ENCODE measurements around the gene C10orf95.

Gene C10orf95

DNA sequence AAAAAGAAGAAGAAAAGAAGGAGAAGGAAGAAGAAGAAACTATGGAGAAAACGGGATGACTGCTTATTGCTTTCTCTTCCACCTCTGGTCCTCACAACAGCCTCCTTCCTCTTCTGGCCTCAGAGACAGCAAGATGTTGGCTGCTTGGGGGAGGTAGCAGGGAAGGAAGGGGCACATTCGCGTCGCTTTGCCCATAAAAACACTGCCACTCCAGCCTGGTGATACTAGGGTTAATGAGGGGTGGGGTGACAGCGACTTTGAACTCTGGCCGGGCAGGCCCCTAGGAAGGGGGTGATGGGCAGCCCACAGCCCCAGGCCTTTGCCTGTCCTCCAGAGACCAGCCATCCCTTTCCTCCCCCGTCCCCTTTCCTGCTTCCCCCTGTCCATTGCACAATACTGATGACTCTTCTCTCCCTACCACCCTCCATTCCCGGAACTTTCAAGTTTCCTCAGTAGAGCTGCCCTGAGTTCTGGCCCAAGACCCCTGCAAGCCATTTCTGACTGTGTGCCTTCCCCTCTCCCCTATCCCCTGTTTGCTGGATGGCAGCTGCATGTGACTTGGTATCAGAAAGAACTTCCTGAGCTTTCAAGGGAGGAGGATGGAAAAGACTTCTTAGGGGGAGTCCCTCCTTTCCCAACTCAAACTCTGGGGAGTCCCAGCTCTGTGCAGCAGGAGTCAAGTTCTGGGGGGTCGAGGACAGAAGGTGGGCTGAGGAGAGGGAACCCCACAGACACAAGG, 16.8 kb downstream of the C10orf95 start:
- DNase-seq (ENCODE audit: low read depth, low spot score): no peak

DNA sequence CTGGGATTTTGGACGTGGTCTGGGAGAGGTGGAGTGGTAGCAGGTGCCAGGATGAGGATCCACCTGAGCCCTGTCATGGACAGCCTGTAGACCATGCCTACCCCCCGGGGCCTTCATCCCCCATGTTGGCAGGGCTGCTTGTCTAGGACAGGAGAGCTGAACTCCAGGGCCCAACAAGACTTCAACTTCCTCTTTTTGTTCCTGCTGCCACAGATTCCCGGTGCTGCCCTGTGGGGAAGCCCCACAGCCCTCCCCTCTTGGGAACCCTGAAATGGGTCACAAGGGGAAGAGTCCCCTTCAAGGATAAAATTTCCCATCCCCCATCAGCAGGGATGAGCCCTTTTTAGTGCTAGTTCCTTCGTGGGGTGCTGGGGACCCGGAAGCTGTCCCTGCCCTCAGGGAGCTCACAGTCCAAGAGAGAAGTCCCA, 17.7 kb downstream of the C10orf95 start:
- no peak for DNase-seq (ENCODE audit: low read depth, low spot score)

DNA sequence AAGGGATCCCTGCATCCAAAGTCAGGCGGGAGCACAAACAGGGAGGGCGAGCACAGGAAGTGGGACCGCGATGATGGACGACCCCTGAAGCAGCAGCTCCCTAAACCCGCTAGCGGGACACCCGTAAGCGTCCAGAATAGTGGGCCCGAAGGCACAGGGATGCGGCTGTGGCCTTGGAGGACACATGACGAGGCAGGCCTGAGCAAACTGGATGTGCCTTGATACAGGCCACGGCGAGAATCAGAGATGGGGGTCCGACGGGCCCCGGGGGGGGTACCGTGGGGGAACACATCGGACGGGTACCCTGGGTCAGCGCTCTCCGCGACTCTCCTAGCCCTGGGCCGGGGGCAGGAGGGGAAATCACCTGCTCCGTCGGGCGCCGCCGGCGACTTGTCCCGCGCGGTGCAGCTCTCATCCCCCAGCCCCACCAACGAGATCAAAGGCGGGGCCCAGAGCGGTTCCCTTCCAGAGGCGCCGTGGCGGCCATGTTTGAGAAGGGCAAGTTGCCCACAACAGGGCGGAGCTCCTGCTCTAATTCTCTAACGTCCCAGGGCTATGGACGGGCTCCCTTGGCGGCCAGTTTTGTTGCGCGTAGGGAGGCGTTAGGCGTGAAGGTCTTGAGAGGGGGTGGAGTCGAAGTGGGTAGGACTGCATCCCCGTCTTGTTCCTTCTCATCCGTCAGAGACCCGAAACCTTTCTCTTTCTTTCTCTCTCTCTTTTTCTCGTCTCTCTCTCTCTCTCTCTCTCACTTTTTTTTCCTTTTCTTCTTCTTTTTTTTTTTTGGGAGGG, 19.0 kb downstream of the C10orf95 start, which contains the start of gene CUEDC2:
Gene CUEDC2, minus strand, starts transcription at position 413 of the 789 bp plus-strand sequence. CDS start 7,386 bp downstream, outside the sequence.
- peak; percentile 90 for DNase-seq (ENCODE audit: low read depth, low spot score)

- no peak for DNase-seq (ENCODE audit: low read depth, low spot score)
These were observed 19.8 kb downstream of the C10orf95 start for GRCh38 chr10:102431452-102432124.

GRCh38 chr10:102429468-102429867, 21.9 kb downstream of the C10orf95 start:
- DNase-seq (ENCODE audit: low read depth, low spot score): no peak

DNA sequence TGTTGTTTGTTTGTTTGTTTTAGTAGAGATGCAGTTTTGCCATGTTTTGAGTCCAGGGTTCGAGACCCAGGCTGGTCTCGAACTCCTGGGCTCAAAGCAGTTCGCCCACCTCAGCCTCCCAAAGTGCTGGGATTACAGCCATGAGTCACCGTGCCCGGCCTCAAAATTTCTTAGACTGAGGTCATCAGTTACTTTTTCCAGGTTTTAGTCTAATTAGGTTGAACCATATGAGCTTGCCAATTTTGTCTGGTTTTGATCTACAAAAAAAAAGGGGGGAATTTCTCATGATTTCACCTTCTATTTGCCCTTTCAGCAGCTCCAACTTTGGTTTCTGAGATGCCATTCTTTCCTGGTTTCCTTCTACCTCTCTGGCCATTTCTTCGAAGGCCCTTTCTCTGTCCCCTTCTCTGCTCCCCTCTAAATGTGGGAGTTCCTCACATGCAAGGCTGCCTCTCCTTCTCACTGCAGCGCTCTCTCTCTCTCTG, 24.5 kb downstream of the C10orf95 start:
- DNase-seq (ENCODE audit: low read depth, low spot score): no peak

GRCh38 chr10:102425444-102425843, 25.9 kb downstream of the C10orf95 start:
- no peak for DNase-seq (ENCODE audit: low read depth, low spot score)

- DNase-seq (ENCODE audit: low read depth, low spot score): no peak
These were observed 26.4 kb downstream of the C10orf95 start for GRCh38 chr10:102424916-102425315.

GRCh38 chr10:102424145-102424544, 27.2 kb downstream of the C10orf95 start:
- DNase-seq (ENCODE audit: low read depth, low spot score): no peak

GRCh38 chr10:102423372-102423968, 27.9 kb downstream of the C10orf95 start:
- no peak for DNase-seq (ENCODE audit: low read depth, low spot score)

- DNase-seq (ENCODE audit: low read depth, low spot score): no peak
These were observed 28.7 kb downstream of the C10orf95 start for GRCh38 chr10:102422545-102423129.

GRCh38 chr10:102421757-102422512, 29.4 kb downstream of the C10orf95 start:
- no peak for DNase-seq (ENCODE audit: low read depth, low spot score)

DNA sequence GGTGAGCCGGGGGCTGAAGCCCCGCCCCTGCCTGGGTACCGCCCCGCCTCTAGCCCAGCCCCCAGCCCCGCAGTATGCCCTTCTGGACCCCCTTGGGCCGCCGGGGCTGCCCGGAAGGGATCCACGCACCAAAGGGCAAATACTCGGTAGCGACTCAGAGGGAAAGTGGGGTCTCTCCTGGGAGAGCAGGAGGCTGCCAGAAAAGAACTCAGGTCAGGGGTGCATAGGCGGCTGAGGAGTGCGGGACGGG, 29.9 kb downstream of the C10orf95 start:
- DNase-seq (ENCODE audit: low read depth, low spot score): no peak

- peak; percentile 84 for DNase-seq (ENCODE audit: low read depth, low spot score)
These were observed 30.4 kb downstream of the C10orf95 start, which contains the start of gene FBXL15 for GRCh38 chr10:102420714-102421506. TSS of gene FBXL15 (plus strand) at chr10:102420836. CDS start at chr10:102421130, 294 bp downstream.

DNA sequence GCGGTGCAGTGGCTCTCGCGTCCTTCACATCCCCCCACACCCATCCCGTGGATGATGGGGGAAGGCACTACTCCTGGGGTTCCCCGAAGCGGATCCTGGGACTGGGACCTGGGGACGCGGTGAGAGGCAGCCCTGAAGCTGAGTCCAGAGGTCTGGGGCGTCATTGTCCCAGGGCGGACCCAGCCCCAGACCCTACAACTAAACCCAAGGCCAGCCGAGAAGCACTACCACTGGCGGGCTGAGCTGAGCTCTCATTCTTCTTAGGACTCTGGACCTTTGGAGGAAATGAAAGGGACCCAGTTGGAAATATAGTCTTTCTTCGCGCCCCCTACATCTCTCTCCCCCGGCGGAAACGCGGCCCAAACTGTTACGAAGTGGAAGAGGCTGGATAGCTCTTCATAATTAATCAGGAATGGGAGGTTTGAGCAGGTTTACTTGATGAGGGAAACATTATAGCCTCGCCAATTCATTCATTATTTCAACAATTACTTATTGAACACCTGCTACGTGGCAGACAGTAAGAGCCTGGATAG, 31.1 kb downstream of the C10orf95 start:
- no peak for DNase-seq (ENCODE audit: low read depth, low spot score)

- DNase-seq (ENCODE audit: low read depth, low spot score): no peak
These were observed 31.8 kb downstream of the C10orf95 start for GRCh38 chr10:102419269-102420180.

GRCh38 chr10:102418622-102419268, 32.6 kb downstream of the C10orf95 start, which contains the start of gene PSD:
TSS of gene PSD (minus strand) at chr10:102418785. CDS start at chr10:102417038, 1,747 bp downstream.
- DNase-seq (ENCODE audit: low read depth, low spot score): no peak

GRCh38 chr10:102416695-102417094, 34.6 kb downstream of the C10orf95 start:
- DNase-seq (ENCODE audit: low read depth, low spot score): no peak
